GM18519 (cell line): Measurements from ENCODE around the gene VGLL4.
A peak's percentile ranks its signal among the peaks of the same experiment; 100 is the strongest.

Source experiments
- ATAC-seq: cut with Tn5 transposase; IDR thresholded peaks from one replicate; pipeline ENCODE4 v1.9.1; 2021; ENCODE audit warnings: mild to moderate bottlenecking, moderate library complexity; ENCODE audit not compliant: unreplicated experiment, low FRiP score

Gene VGLL4

GRCh38 chr3:11632564-11632963 lies 11.2 kb downstream of the VGLL4 start:
- ATAC-seq: no peak

DNA sequence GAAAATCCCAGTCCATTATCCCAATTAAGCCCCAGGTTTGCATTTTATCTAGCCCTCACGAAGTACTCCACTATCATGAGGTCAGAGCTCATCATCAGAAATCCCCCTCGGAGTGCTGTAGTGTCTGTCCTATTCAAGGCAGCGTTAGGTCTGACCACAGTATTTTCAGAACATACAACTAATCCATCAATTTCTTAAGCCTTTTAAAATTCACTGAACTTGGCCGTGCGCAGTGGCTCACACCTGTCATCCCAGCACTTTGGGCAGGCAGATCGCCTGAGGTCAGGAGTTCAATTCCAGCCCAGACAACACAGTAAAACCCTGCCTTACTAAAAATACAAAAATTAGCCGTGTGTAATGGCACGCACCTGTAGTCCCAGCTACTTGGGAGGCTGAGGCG lies 11.9 kb downstream of the VGLL4 start:
- ATAC-seq: no peak

DNA sequence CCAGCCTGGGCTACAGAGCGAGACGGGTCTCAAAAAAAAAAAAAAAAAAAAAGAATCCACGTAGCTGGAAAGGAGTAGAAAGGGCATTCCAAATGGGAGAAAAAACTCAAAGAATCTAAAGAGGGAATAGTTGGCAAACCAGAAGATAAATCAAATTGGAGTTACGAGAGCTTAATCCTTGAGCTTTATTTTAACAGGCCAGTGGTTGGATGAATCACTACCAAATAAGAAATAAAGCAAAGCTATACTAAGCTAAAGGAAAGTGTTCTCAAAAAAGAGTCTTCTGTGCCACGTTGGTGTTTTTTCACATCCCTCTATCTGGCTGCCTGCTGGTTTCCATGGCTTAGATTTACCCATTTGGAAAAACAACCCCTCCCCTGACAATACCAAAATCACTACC lies 14.0 kb downstream of the VGLL4 start:
- no peak for ATAC-seq

- ATAC-seq: no peak
Observed at GRCh38 chr3:11627612-11628011, 16.1 kb downstream of the VGLL4 start.

DNA sequence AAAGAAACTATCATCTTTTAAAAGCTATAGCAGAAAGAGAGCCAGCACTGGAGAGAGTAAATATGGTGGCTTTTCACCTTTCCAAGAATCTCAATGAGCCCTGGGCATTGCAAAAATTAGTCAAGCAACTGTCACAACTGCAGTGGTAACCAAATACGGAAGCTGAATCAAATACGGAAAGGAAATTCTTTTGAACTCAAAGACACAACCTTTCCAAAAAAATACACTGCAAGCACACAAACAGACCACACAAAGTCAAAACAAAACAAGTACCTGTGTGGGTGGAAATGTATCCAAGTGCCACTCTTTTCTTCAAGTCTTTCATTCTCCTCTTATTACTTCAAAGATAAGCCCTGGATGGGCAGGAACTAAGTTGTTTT lies 17.6 kb downstream of the VGLL4 start:
- peak; percentile 65 for ATAC-seq

DNA sequence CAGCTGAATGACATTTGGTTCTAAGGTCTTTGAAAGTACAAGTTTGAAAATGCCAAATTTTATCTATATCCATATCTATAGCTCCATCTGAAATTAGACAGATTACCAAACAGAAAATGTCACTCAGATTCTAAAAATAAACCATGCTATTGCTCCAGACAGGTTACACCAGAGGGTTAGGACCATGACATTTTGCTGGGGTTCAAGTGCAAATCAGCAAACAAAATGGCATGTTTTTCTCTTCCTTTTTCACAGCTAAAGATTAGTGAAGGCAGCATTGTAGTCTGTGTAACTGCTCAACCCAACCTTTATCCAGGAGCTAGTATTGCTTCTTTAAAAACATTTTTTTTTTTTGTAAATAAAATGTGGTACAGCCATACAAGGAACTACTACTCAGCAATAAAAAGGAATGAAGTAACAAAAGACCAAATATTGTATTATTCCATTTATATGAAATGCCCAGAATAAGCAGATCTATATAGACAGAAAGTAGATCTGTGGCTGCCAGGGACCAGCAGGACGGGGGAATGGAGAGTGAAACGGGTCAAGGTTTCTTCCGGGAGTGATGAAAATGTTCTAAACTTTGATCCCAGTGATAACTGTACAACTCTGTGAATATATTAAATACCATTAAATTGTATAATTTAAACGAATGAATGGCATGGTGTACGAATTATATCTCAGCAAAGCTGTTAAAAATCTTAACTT lies 18.2 kb downstream of the VGLL4 start:
- no peak for ATAC-seq

DNA sequence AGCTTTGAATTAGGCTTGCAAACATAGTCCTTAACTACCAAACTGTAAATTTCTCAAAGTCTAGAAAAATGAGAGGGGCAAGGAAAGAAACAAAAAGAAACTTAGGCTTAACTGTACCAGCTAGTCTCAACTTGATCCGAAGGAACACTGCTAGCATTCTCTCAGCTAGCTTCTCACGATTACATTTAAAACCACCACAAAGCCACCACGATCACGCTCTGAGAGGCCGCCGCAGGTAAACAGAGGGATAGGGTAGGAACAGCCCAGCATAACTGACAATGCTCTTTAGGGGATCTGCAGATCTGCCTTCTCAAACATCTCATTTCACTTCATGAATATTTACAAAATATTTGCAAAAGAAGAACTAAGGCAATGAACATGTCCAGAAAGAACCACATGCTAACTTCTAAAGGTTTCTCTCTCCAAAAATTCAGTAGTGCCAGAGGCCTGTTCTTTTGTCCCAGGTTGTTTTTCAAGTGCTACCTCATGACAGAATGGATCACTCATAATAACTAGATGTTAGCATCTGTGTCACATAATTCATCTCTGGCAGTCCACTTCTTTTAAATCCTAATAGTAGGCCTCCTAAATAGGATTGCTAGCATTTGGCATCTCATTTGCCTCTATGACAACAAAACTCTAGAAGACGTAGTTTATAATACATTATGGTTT lies 18.9 kb downstream of the VGLL4 start:
- no peak for ATAC-seq

DNA sequence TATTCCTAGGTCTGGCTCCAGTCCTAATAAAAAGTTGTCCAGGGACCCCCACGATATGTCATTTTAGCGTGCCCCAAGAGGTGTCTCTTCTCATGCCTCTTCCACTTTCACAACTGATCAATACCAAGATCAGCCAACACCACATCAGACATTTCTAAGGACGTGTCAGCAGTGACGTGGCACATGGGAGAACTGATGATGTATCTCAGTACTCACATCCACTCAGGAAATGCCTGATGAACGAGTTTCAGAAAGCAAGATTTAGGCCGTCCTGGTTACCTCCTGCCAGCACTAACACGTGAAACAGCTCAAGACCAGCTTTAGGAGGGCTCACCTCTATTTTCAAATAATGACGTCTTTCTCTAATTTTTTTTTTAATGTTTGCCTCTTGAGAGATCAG lies 19.6 kb downstream of the VGLL4 start:
- ATAC-seq: no peak

DNA sequence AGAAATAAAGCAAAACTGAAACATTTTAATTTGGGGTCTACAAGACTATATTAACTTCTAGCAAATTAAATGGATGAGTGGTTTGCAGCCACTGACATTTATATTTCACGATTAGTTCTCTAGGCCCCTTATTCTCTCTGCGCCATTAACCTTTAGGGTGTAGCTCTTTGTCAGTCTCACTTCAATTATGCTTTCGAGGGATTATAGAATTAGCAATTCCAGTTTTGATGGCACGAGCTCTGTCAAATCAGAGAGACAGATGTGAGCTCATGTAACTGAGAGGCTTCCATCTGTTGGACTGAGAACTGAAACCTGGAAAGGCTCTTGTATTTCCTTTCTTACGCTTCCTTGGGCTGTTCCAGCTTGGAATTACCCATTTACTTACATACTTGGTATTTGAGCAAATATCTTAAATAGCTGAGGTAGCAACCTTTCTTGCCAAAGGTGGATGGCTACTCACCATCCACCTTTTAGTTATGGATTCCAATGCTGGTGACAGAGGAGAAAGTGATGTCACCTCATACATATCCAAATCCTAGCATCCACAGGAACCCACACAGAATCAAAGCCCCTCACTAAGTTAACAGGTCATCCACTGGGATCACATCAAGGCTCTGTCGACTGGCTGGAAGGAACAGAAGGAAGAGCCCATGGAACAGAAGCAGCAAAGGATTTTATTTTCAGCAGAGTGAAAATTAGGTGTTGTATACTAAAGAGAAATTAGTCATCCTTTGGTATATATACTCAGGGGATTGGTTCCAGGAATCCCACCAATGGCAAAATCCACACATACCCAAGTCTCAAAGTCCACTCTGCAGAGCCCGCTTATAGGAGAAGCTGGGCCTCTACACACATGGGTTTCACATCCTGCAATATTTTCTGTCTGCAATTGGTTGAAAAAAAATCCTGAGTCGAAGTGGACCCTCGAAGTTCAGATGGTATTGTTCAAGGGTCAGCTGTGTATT lies 20.8 kb downstream of the VGLL4 start:
- no peak for ATAC-seq

DNA sequence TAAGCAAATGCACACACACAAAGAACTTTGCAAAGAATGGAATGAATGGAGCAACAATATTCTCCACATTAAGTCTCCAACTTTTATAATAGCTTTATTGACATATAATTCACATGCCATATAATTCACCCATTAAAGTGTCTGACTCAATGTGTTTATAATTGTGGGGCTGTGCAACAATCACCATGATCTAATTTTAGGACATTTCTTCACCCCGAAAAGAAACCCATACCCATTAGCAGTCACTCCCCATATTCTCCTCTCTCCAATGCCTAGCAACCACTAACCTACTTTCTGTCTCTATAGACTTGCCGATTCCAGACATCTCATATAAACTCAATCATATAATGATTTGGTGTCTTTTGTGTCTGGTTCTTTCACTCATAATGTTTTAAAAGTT lies 22.6 kb downstream of the VGLL4 start:
- ATAC-seq: no peak

DNA sequence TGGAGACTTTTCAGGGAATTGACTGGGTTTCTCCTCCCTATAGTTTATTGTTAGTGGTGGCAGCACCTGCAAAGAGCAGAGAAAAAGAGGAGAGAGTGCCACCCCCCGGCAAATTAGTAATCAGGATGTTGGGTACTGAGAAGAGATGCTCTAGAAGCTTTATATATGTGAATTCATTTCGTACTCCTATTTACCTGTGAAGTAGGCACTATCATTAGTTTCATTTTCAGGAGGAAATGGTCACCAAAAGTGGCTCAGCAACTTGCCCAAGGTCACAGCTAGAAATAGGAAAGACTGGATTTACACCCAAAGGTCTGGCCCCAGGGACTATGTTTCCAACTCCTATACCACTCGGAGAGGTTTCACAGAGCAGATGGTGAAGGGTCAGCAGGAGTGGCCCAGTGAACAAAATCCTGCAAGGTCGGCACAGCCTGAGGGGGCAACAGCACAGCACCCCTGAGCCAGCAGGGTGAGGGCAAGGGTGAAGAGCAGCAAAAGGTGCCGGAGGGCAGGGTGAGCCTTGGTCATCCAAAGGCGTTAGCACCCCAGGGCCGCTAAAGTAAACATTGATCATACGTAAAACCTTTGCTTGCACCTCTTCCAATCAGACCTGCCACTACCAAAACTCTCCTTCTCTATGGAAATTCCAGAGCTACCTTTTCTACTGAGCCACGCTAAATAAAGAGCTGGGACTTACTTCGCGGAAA lies 23.6 kb downstream of the VGLL4 start:
- ATAC-seq: no peak

DNA sequence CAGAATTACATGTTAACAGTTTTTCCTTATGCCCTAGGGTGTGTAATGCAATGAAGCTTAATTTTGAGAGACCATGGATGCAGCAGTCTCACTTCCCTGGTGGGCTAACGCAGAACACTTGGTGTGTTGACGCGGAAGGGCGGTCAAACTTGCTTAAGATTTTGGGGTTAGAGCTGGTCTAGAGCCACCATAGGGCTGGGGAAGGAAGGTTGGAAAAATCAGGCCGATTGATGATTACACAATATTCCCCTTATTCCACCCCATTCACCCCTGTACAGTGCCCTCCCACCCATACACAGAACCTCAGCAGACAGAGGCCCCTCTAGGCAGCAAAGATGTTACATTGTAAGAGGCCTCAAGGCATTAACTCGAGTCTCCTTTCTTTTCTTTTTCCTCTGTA lies 24.3 kb downstream of the VGLL4 start:
- no peak for ATAC-seq

GRCh38 chr3:11618904-11619303 lies 24.8 kb downstream of the VGLL4 start:
- ATAC-seq: no peak

DNA sequence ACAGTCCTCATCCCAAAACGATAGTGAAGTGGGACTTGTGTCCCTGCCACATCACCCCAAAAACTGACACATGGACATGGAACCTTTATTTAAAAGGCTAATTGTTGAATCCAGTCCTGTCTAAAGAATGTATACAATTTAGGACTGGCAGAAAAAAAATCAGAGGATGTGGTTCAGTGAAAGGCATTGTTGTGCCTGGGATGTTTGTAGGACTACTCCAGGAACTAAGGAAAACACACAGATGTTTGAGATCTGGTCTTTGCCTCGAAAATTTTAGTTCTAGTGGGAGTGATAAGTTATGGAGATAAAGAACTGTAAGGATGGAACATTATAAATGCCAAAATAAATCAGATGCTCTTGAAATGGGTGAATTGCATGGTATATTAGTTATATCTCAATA lies 27.2 kb downstream of the VGLL4 start:
- ATAC-seq: no peak

DNA sequence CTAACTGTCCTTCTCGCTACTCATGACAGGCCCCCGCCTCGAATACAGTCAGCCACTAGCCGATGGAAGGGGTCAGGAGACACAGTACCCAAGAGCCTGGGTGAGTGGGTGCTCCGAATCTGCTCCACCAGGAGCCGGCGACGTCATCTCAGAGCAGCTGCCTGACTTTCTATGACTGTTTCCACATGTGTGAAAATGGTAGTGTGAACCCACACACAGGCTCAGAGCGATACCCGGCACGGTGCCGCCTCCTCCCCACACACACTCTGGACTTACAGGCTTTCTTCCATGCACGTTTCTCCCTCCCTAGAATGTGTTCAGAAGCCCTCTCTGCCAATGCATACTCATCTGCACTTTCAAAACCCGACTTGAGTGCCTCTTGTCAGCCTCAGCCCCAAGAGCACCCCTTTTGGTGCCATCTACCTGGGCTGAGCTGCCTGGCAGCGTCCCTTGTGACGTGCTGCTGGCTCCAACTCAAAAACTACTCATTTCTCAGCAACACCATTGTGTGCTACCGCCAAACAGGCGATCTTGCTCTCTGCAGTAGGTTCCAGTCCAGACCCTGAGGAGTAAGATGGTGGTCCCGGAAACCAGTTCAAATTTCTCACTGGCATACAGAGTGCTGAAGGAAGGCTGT lies 29.7 kb downstream of the VGLL4 start:
- no peak for ATAC-seq

- no peak for ATAC-seq
Observed at GRCh38 chr3:11613319-11613718, 30.4 kb downstream of the VGLL4 start.

GRCh38 chr3:11612515-11613188 lies 31.1 kb downstream of the VGLL4 start:
- ATAC-seq: no peak

DNA sequence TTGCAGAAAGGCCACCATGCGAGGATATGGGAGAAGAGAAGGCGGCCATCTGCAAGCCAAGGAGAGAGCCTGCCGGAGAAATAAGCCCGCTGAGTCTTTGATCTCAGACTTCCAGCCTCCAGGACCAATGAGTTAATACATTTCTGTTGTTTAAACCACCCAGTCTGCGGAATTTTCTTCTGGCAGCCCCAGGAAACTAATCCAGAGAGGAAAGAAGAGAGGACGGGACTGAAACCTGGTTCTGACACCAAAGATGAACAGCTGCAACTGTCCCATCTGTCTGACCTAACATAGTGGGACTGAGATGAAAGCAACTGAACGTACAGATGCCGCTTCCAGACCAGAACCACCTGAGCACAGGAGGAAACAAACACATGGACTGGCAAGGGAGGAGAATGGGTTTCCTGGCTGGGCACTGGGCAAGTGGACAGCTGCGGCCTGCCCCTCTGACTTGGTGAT lies 32.3 kb downstream of the VGLL4 start:
- ATAC-seq: no peak

- no peak for ATAC-seq
Observed at GRCh38 chr3:11610700-11611275, 32.9 kb downstream of the VGLL4 start.
